Body of pancreas (tissue), 4 donors: Measurements from ENCODE around the gene MMD. TPM values are rescaled to one million over a fixed set of nuclear protein-coding genes. Genes with fewer than 3 reads are reported as not detected.
"Not testable (repeated sequence)": the region's sequence is repeated elsewhere in the genome, so short reads cannot be mapped to it uniquely, and the experiment has no call there.

ENCODE experiments used
- ATAC-seq: fragments of 150-250 bp; one replicate; pipeline ENCODE4 v1.9.1; 2016
- DNase-seq, 4 donors: peaks; one replicate each; pipeline ENCODE4 v3.0.0-alpha.2; 2019
- H3K27ac ChIP-seq, 4 donors: fragments of 200-600 bp; sonication (generic); 1 replicate in 3 of 4; 2 replicates in 1 of 4; pipeline versions ENCODE4 v1.5.1 to v1.6.1; 2016 to 2019; ENCODE audit warnings: mild to moderate bottlenecking in 1 of 4, mixed read lengths in 1 of 4, moderate library complexity in 1 of 4
- H3K27me3 ChIP-seq, 2 donors: fragments of 200-600 bp; sonication (generic); one replicate each; pipeline ENCODE4 v1.6.0; 2016; ENCODE audit warnings: mild to moderate bottlenecking in 1 of 2
- H3K36me3 ChIP-seq, 2 donors: fragments of 200-600 bp; sonication (generic); replicated peaks in 1 of 2; 2 replicates each; pipeline ENCODE4 v1.5.1; 2016; ENCODE audit warnings: low read depth in 2 of 2; ENCODE audit not compliant: insufficient read depth in 1 of 2
- H3K4me1 ChIP-seq: fragments of 200-600 bp; sonication (generic); one replicate; pipeline ENCODE4 v1.6.0; 2016
- H3K4me3 ChIP-seq, 2 donors: fragments of 200-600 bp; sonication (generic); 1 replicate in 1 of 2; 2 replicates in 1 of 2; pipeline ENCODE4 v1.5.1; 2016 to 2019
- H3K9me3 ChIP-seq, 3 donors: fragments of 200-600 bp; sonication (generic); 1 replicate in 2 of 3; 2 replicates in 1 of 3; pipeline ENCODE4 v1.5.1; 2016
- CTCF ChIP-seq, 7 experiments: fragments of 450-650 bp in 4 of 7; fragments of 200-600 bp in 3 of 7; sonication (generic) in 3 of 7; IDR thresholded peaks; one replicate each; pipeline ENCODE4 v1.5.1; 2016 to 2019; ENCODE audit warnings: antibody characterized with exemption in 7 of 7
- POLR2A ChIP-seq, 3 donors: fragments of 450-650 bp; IDR thresholded peaks; one replicate each; pipeline ENCODE4 v1.6.1; 2016; ENCODE audit warnings: antibody characterized with exemption in 3 of 3, mild to moderate bottlenecking in 2 of 3
- WGBS, 2 donors: methylation state at CpG; one replicate each; pipeline ENCODE4 v1.1.5; 2017; 5-methylcytosine and 5-hydroxymethylcytosine counted together
- intact Hi-C: fragments of 100-400 bp; cut with DNase I; formaldehyde crosslinking; loops from one replicate; pipeline ENCODE4 v1.15.1; 2023
- total RNA-seq, 2 donors: library from RNA; depleted of rRNA; stranded (reverse); fragments of >200 nt; gene quantifications; one replicate each; pipeline ENCODE4 v1.1.0, GENCODE V29; 2016

Gene MMD
- total RNA-seq, 2 donors from 2014 or later, result 4.4 to 12.5 TPM

- intact Hi-C loops, result no loop called here
- TF ChIP-seq POLR2A (IDR thresholded peaks at IDR 0.05), result no peak
- no peak for TF ChIP-seq CTCF (IDR thresholded peaks at IDR 0.05)
- no peak for DNase-seq
Measured at GRCh38 chr17:55409030-55409800, 12.4 kb downstream of the MMD start.

GRCh38 chr17:55407641-55408566, 13.7 kb downstream of the MMD start:
- Histone ChIP-seq H3K27me3 (no peaks in the 10 kb centered on the region), H3K9me3 (no peaks in the 10 kb centered on the region), H3K36me3 (peaks cover 0 to 5% of the 10 kb centered on the region in 2 donors), H3K27ac (peak overlapping the region in 1 of 4 donors; percentile 48), H3K4me1 (no peaks in the 10 kb centered on the region), H3K4me3 (no peak overlapping the region)
- 30 to 34% methylated on average over 5 of the region's 5 CpGs for WGBS, 2 donors
- DNase-seq (no peak), ATAC-seq (no peak)
- no peak for TF ChIP-seq POLR2A (IDR thresholded peaks at IDR 0.05)
- TF ChIP-seq CTCF (IDR thresholded peaks at IDR 0.05), result no peak
- intact Hi-C loops, result no loop called here

More at GRCh38 chr17:55409030-55409800, 12.4 kb downstream of the MMD start:
- no peak for ATAC-seq
- H3K9me3 ChIP-seq, result no peaks in the 10 kb centered on the region
- WGBS, 2 donors, result 91 to 96% methylated on average over 4 of the region's 4 CpGs
- no peak overlapping the region for H3K27ac ChIP-seq
- no peak overlapping the region for H3K4me3 ChIP-seq
- H3K27me3 ChIP-seq, result no peaks in the 10 kb centered on the region
- H3K36me3 ChIP-seq, result peaks cover 0 to 5% of the 10 kb centered on the region in 2 donors
- no peaks in the 10 kb centered on the region for H3K4me1 ChIP-seq

GRCh38 chr17:55405600-55405999, 16.0 kb downstream of the MMD start:
- no peaks in the 10 kb centered on the region for H3K9me3 ChIP-seq
- no peak for ATAC-seq
- intact Hi-C loops, result no loop called here
- no peaks in the 10 kb centered on the region for H3K27me3 ChIP-seq
- H3K4me3 ChIP-seq, result no peak overlapping the region
- no peak for DNase-seq
- no peak overlapping the region for H3K27ac ChIP-seq
- WGBS, 2 donors, result 90 to 96% methylated on average over 1 of the region's 1 CpG
- TF ChIP-seq POLR2A (IDR thresholded peaks at IDR 0.05) (no peak), CTCF (IDR thresholded peaks at IDR 0.05) (no peak)
- no peaks in the 10 kb centered on the region for H3K36me3 ChIP-seq
- no peaks in the 10 kb centered on the region for H3K4me1 ChIP-seq

GRCh38 chr17:55404197-55404596, 17.4 kb downstream of the MMD start:
- DNase-seq, H3K4me1 ChIP-seq, H3K4me3 ChIP-seq, H3K27me3 ChIP-seq, intact Hi-C loops, H3K27ac ChIP-seq, H3K36me3 ChIP-seq, H3K9me3 ChIP-seq, ATAC-seq: not testable (repeated sequence)
- 90 to 99% methylated on average over 5 of the region's 5 CpGs for WGBS, 2 donors

GRCh38 chr17:55402374-55402773, 19.3 kb downstream of the MMD start:
- 70 to 81% methylated on average over 4 of the region's 4 CpGs for WGBS, 2 donors
- Histone ChIP-seq H3K4me1 (no peaks in the 10 kb centered on the region), H3K4me3 (no peak overlapping the region), H3K27ac (no peak overlapping the region), H3K9me3 (no peaks in the 10 kb centered on the region), H3K27me3 (no peaks in the 10 kb centered on the region), H3K36me3 (no peaks in the 10 kb centered on the region)
- no peak for ATAC-seq
- DNase-seq, result no peak
- TF ChIP-seq CTCF (IDR thresholded peaks at IDR 0.05), result no peak
- TF ChIP-seq POLR2A (IDR thresholded peaks at IDR 0.05), result no peak
- intact Hi-C loops, result no loop called here
